HepG2 (cell line): Measurements from ENCODE around the gene ASAP2. TPM values are rescaled to one million over a fixed set of nuclear protein-coding genes. Genes with fewer than 3 reads are reported as not detected.
A peak's percentile ranks its signal among the peaks of the same experiment; 100 is the strongest.

Source experiments
- FOSL2 ChIP-seq: sonication (generic); formaldehyde crosslinking; IDR thresholded peaks from 2 replicates; pipeline ENCODE4 v1.4.0; 2020; ENCODE audit warnings: missing genetic modification reagents
- FOXJ3 ChIP-seq: sonication (generic); formaldehyde crosslinking; IDR thresholded peaks from 2 replicates; pipeline ENCODE4 v1.4.0; 2020; ENCODE audit warnings: missing genetic modification reagents, mild to moderate bottlenecking, borderline replicate concordance
- GATAD2A ChIP-seq: IDR thresholded peaks from 2 replicates; pipeline ENCODE4 v1.6.1; 2016
- HDAC2 ChIP-seq: sonication (generic); formaldehyde crosslinking; IDR thresholded peaks from 2 replicates; pipeline ENCODE4 v1.4.0; 2020; ENCODE audit warnings: missing genetic modification reagents
- IRF2 ChIP-seq: IDR thresholded peaks from 2 replicates; pipeline ENCODE4 v1.6.1; 2018; ENCODE audit warnings: missing genetic modification reagents, missing compliant biosample characterization
- KDM3A ChIP-seq: IDR thresholded peaks from 2 replicates; pipeline ENCODE4 v1.6.1; 2018; ENCODE audit warnings: low read depth, missing compliant biosample characterization
- NR2F2 ChIP-seq: IDR thresholded peaks from 2 replicates; pipeline ENCODE4 v1.6.1; 2012; ENCODE audit warnings: low read depth, inconsistent platforms, borderline replicate concordance
- REPIN1 ChIP-seq: sonication (generic); formaldehyde crosslinking; IDR thresholded peaks from 2 replicates; pipeline ENCODE4 v1.8.0; 2022; ENCODE audit warnings: missing genetic modification reagents, low read depth, mild to moderate bottlenecking, borderline replicate concordance
- RXRB ChIP-seq: IDR thresholded peaks from 2 replicates; pipeline ENCODE4 v1.6.1; 2016; ENCODE audit warnings: borderline replicate concordance, missing genetic modification reagents, missing compliant biosample characterization
- SALL2 ChIP-seq: sonication (generic); formaldehyde crosslinking; IDR thresholded peaks from 2 replicates; pipeline ENCODE4 v1.8.1; 2023; ENCODE audit warnings: mild to moderate bottlenecking, missing genetic modification reagents, inconsistent platforms
- SOX5 ChIP-seq: IDR thresholded peaks from 2 replicates; pipeline ENCODE4 v1.6.1; 2016; ENCODE audit warnings: borderline replicate concordance
- ZBTB7B ChIP-seq: sonication (generic); formaldehyde crosslinking; IDR thresholded peaks from 2 replicates; pipeline ENCODE4 v1.4.0; 2020; ENCODE audit warnings: missing genetic modification reagents
- ZNF138 ChIP-seq: sonication (generic); formaldehyde crosslinking; IDR thresholded peaks from 2 replicates; pipeline ENCODE4 v1.5.0; 2020; ENCODE audit warnings: mild to moderate bottlenecking, low read depth, missing genetic modification reagents
- ZNF263 ChIP-seq: sonication (generic); formaldehyde crosslinking; IDR thresholded peaks from 2 replicates; pipeline ENCODE4 v1.4.0; 2020; ENCODE audit warnings: missing genetic modification reagents
- polyA plus RNA-seq, 8 experiments: library from polyadenylated mRNA; depleted of rRNA in 3 of 8; stranded (reverse) in 7 of 8; unstranded in 1 of 8; fragments of >200 nt; fragmentation: Illumina TruSeq in 4 of 8; extraction: Trizol in 4 of 8; gene quantifications; 2 replicates each; pipeline versions ENCODE4 v1.2.1 to v1.2.3, GENCODE V29; 2011 to 2016; ENCODE audit warnings: low read depth in 4 of 8, missing spikeins in 1 of 8, mixed read lengths in 1 of 8; ENCODE audit not compliant: insufficient read depth in 1 of 8
- total RNA-seq, 5 experiments: library from RNA; depleted of rRNA; stranded (reverse); fragments of >200 nt; fragmentation: Illumina TruSeq; extraction: Trizol; gene quantifications; 2 replicates each; pipeline ENCODE4 v1.2.3, GENCODE V29; 2016; ENCODE audit warnings: low read depth in 1 of 5
- TF ChIP-seq, protein P1 (sequence below): sonication (generic); formaldehyde crosslinking; IDR thresholded peaks from 2 replicates; pipeline ENCODE4 v1.4.0; 2020; ENCODE audit warnings: low read depth, missing genetic modification reagents
- TF ChIP-seq, protein P2 (sequence below): sonication (generic); formaldehyde crosslinking; IDR thresholded peaks from 2 replicates; pipeline ENCODE4 v1.8.0; 2022; ENCODE audit warnings: missing genetic modification reagents, mild to moderate bottlenecking, moderate library complexity, borderline replicate concordance
- TF ChIP-seq, protein P3 (sequence below): sonication (generic); formaldehyde crosslinking; IDR thresholded peaks from 2 replicates; pipeline ENCODE4 v1.9.0; 2022; ENCODE audit warnings: low read depth, missing genetic modification reagents
- TF ChIP-seq, protein P4 (sequence below): IDR thresholded peaks from 2 replicates; pipeline ENCODE4 v1.6.1; 2016; ENCODE audit warnings: low read depth
- TF ChIP-seq, protein P5 (sequence below): sonication (generic); formaldehyde crosslinking; IDR thresholded peaks from 2 replicates; pipeline ENCODE4 v1.5.0; 2020; ENCODE audit warnings: mild to moderate bottlenecking, missing genetic modification reagents

Gene ASAP2
- total and polyA plus RNA-seq, 2 of the 13 experiments (the other 11 are each of a cell fraction or from before 2014, with no cell fraction given) = 7.3 to 22.3 TPM

DNA sequence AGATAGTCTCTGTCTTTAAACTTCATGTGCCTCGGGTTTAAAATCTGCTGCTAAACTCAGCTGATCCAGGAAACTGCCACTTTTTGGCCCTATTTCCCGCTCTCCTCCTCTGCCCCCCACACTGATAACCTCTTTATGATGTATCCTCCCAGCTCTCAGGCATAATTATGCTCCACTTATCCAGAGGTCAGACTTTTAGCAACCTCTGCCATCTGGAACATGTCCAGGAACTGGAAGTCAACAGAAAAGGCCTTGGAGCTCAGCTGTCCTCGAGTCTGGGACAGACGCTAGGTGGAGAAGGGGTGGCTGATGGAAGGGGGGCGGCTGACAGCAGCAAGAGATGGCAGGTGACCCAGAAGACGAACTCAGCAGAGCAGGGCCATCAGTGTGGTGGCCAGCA lies 41.2 kb downstream of the ASAP2 start (continued):
- TF ChIP-seq, protein P1, sequence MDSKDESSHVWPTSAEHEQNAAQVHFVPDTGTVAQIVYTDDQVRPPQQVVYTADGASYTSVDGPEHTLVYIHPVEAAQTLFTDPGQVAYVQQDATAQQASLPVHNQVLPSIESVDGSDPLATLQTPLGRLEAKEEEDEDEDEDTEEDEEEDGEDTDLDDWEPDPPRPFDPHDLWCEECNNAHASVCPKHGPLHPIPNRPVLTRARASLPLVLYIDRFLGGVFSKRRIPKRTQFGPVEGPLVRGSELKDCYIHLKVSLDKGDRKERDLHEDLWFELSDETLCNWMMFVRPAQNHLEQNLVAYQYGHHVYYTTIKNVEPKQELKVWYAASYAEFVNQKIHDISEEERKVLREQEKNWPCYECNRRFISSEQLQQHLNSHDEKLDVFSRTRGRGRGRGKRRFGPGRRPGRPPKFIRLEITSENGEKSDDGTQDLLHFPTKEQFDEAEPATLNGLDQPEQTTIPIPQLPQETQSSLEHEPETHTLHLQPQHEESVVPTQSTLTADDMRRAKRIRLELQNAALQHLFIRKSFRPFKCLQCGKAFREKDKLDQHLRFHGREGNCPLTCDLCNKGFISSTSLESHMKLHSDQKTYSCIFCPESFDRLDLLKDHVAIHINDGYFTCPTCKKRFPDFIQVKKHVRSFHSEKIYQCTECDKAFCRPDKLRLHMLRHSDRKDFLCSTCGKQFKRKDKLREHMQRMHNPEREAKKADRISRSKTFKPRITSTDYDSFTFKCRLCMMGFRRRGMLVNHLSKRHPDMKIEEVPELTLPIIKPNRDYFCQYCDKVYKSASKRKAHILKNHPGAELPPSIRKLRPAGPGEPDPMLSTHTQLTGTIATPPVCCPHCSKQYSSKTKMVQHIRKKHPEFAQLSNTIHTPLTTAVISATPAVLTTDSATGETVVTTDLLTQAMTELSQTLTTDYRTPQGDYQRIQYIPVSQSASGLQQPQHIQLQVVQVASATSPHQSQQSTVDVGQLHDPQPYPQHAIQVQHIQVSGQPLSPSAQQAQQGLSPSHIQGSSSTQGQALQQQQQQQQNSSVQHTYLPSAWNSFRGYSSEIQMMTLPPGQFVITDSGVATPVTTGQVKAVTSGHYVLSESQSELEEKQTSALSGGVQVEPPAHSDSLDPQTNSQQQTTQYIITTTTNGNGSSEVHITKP (CRISPR knock-in tag) = 0 out of 2 replicates have a peak, but pooled peaks have one; percentile 25
- TF ChIP-seq FOSL2 (CRISPR knock-in tag) = 0 out of 2 replicates have a peak, but pooled peaks have one; percentile 12
- 0 out of 2 replicates have a peak, but pooled peaks have one; percentile 10 for TF ChIP-seq SALL2
- peak; percentile 83; the same call in 1 of the 2 replicates for TF ChIP-seq RXRB (CRISPR knock-in tag)
- TF ChIP-seq ZNF138 = no peak
- peak; percentile 27; the same call in 1 of the 2 replicates for TF ChIP-seq REPIN1 (CRISPR knock-in tag)
- TF ChIP-seq, protein P2, sequence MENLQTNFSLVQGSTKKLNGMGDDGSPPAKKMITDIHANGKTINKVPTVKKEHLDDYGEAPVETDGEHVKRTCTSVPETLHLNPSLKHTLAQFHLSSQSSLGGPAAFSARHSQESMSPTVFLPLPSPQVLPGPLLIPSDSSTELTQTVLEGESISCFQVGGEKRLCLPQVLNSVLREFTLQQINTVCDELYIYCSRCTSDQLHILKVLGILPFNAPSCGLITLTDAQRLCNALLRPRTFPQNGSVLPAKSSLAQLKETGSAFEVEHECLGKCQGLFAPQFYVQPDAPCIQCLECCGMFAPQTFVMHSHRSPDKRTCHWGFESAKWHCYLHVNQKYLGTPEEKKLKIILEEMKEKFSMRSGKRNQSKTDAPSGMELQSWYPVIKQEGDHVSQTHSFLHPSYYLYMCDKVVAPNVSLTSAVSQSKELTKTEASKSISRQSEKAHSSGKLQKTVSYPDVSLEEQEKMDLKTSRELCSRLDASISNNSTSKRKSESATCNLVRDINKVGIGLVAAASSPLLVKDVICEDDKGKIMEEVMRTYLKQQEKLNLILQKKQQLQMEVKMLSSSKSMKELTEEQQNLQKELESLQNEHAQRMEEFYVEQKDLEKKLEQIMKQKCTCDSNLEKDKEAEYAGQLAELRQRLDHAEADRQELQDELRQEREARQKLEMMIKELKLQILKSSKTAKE (CRISPR knock-in tag) = peak; percentile 68
- TF ChIP-seq FOXJ3 (CRISPR knock-in tag) = 0 out of 2 replicates have a peak, but pooled peaks have one; percentile 27
- TF ChIP-seq, protein P3, sequence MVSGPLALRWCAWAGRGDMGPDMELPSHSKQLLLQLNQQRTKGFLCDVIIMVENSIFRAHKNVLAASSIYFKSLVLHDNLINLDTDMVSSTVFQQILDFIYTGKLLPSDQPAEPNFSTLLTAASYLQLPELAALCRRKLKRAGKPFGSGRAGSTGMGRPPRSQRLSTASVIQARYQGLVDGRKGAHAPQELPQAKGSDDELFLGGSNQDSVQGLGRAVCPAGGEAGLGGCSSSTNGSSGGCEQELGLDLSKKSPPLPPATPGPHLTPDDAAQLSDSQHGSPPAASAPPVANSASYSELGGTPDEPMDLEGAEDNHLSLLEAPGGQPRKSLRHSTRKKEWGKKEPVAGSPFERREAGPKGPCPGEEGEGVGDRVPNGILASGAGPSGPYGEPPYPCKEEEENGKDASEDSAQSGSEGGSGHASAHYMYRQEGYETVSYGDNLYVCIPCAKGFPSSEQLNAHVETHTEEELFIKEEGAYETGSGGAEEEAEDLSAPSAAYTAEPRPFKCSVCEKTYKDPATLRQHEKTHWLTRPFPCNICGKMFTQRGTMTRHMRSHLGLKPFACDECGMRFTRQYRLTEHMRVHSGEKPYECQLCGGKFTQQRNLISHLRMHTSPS = no peak
- peak; percentile 53; the same call in 1 of the 2 replicates for TF ChIP-seq NR2F2
- TF ChIP-seq ZNF263 (CRISPR knock-in tag) = peak; percentile 26; the same call in 1 of the 2 replicates
- peak; percentile 75 for TF ChIP-seq GATAD2A
- TF ChIP-seq SOX5 = peak; percentile 59; the same call in 1 of the 2 replicates
- peak; percentile 43; the same call in 1 of the 2 replicates for TF ChIP-seq HDAC2
- 0 out of 2 replicates have a peak, but pooled peaks have one; percentile 22 for TF ChIP-seq ZBTB7B (CRISPR knock-in tag)
- TF ChIP-seq KDM3A (CRISPR knock-in tag) = 0 out of 2 replicates have a peak, but pooled peaks have one; percentile 22
- peak; percentile 56; the same call in 1 of the 2 replicates for TF ChIP-seq IRF2 (CRISPR knock-in tag)
- TF ChIP-seq, protein P4, sequence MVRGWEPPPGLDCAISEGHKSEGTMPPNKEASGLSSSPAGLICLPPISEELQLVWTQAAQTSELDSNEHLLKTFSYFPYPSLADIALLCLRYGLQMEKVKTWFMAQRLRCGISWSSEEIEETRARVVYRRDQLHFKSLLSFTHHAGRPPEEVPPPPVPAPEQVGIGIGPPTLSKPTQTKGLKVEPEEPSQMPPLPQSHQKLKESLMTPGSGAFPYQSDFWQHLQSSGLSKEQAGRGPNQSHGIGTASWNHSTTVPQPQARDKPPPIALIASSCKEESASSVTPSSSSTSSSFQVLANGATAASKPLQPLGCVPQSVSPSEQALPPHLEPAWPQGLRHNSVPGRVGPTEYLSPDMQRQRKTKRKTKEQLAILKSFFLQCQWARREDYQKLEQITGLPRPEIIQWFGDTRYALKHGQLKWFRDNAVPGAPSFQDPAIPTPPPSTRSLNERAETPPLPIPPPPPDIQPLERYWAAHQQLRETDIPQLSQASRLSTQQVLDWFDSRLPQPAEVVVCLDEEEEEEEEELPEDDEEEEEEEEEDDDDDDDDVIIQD (CRISPR knock-in tag) = 0 out of 2 replicates have a peak, but pooled peaks have one; percentile 35
- TF ChIP-seq, protein P5, sequence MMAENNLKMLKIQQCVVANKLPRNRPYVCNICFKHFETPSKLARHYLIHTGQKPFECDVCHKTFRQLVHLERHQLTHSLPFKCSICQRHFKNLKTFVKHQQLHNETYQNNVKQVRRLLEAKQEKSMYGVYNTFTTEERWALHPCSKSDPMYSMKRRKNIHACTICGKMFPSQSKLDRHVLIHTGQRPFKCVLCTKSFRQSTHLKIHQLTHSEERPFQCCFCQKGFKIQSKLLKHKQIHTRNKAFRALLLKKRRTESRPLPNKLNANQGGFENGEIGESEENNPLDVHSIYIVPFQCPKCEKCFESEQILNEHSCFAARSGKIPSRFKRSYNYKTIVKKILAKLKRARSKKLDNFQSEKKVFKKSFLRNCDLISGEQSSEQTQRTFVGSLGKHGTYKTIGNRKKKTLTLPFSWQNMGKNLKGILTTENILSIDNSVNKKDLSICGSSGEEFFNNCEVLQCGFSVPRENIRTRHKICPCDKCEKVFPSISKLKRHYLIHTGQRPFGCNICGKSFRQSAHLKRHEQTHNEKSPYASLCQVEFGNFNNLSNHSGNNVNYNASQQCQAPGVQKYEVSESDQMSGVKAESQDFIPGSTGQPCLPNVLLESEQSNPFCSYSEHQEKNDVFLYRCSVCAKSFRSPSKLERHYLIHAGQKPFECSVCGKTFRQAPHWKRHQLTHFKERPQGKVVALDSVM (CRISPR knock-in tag) = no peak
